A673 (cell line): ENCODE measurements around the gene ZSCAN21. TPM values are rescaled to one million over a fixed set of nuclear protein-coding genes. Genes with fewer than 3 reads are reported as not detected.

ENCODE experiments used
- BruUV-seq: library from RNA; stranded (reverse); fragments of 400-500 nt; replicated peaks from 2 replicates; lab custom pipeline; 2021; lab: Mats Ljungman, UMichigan
- CTCF ChIA-PET: fragments of 300-600 bp; sonication (Branson Sonifier 250); formaldehyde crosslinking; loops from one replicate; lab custom pipeline; 2022; ENCODE audit warnings: antibody characterized with exemption; lab: Charles Lee
- POLR2A ChIA-PET: fragments of 300-600 bp; sonication (Branson Sonifier 250); formaldehyde crosslinking; loops from one replicate; lab custom pipeline; 2022; ENCODE audit warnings: antibody characterized with exemption; ENCODE audit not compliant: low non-redundant PET; lab: Charles Lee
- DNase-seq: peaks from one replicate; pipeline ENCODE4 v3.0.0-alpha.2; 2015; ENCODE audit warnings: low spot score
- H3K27ac ChIP-seq: fragments of 200-600 bp; sonication (generic); 2 replicates; pipeline ENCODE4 v1.5.1; 2016; ENCODE audit warnings: mixed run types, low read depth, mild to moderate bottlenecking, mixed read lengths, antibody characterized with exemption, low read length; ENCODE audit not compliant: poor library complexity, severe bottlenecking
- H3K27me3 ChIP-seq: fragments of 200-600 bp; sonication (generic); replicated peaks from 2 replicates; pipeline ENCODE4 v1.6.1; 2017; ENCODE audit warnings: mixed run types, low read depth, mild to moderate bottlenecking, mixed read lengths, antibody characterized with exemption, low read length; ENCODE audit not compliant: insufficient read depth, poor library complexity
- H3K36me3 ChIP-seq: fragments of 200-600 bp; sonication (generic); 2 replicates; pipeline ENCODE4 v1.6.1; 2016; ENCODE audit warnings: mixed run types, mild to moderate bottlenecking, mixed read lengths, antibody characterized with exemption, low read length; ENCODE audit not compliant: insufficient read depth, poor library complexity, severe bottlenecking
- H3K4me1 ChIP-seq: fragments of 200-600 bp; sonication (generic); 2 replicates; pipeline ENCODE4 v1.6.1; 2017; ENCODE audit warnings: mixed run types, mild to moderate bottlenecking, mixed read lengths, antibody characterized with exemption, low read length; ENCODE audit not compliant: insufficient read depth, poor library complexity, severe bottlenecking
- H3K4me3 ChIP-seq: fragments of 200-600 bp; sonication (generic); 2 replicates; pipeline ENCODE4 v1.5.1; 2016; ENCODE audit warnings: low read depth, mixed run types, mild to moderate bottlenecking, mixed read lengths, low read length; ENCODE audit not compliant: poor library complexity, severe bottlenecking
- H3K9me3 ChIP-seq: fragments of 200-600 bp; sonication (generic); 2 replicates; pipeline ENCODE4 v1.6.1; 2016; ENCODE audit warnings: mixed run types, low read depth, mild to moderate bottlenecking, mixed read lengths, antibody characterized with exemption, low read length; ENCODE audit not compliant: poor library complexity, severe bottlenecking
- EZH2 ChIP-seq: fragments of 200-600 bp; sonication (generic); IDR thresholded peaks from 2 replicates; pipeline ENCODE4 v1.6.1; 2017; ENCODE audit warnings: borderline replicate concordance, low read depth, mild to moderate bottlenecking, mixed read lengths, antibody characterized with exemption, low read length; ENCODE audit not compliant: poor library complexity, severe bottlenecking
- intact Hi-C: fragments of 100-400 bp; cut with micrococcal nuclease; formaldehyde crosslinking; loops from one replicate; pipeline ENCODE4 v1.10.0; 2022; ENCODE audit not compliant: unreplicated experiment
- total RNA-seq: library from RNA; stranded (reverse); gene quantifications from 2 replicates; pipeline ENCODE4 v1.2.3, GENCODE V29; 2021
- TF ChIP-seq, protein P1 (sequence below): fragments of 300-800, 200-600 bp; sonication (generic); conservative IDR thresholded peaks from 2 replicates; pipeline ENCODE4 v1.5.1; 2017; ENCODE audit warnings: low read depth, mild to moderate bottlenecking, antibody characterized with exemption, low read length, moderate library complexity, mixed read lengths

The ZSCAN21 gene
- total RNA-seq, 1 experiment from 2014 or later, result 17.2 TPM

GRCh38 chr7:100022621-100023020 is 27.0 kb upstream of the ZSCAN21 start:
- no peak overlapping the region for H3K27ac ChIP-seq
- BruUV-seq, result no TSS peak
- no peaks in the 10 kb centered on the region for H3K9me3 ChIP-seq
- H3K36me3 ChIP-seq, result peaks cover 42% of the 10 kb centered on the region
- intact Hi-C loops, result no loop called here
- ChIA-PET POLR2A (no interaction called here), CTCF (no interaction called here)
- no peaks in the 10 kb centered on the region for H3K4me1 ChIP-seq
- no peak for TF ChIP-seq EZH2
- TF ChIP-seq, protein P1, sequence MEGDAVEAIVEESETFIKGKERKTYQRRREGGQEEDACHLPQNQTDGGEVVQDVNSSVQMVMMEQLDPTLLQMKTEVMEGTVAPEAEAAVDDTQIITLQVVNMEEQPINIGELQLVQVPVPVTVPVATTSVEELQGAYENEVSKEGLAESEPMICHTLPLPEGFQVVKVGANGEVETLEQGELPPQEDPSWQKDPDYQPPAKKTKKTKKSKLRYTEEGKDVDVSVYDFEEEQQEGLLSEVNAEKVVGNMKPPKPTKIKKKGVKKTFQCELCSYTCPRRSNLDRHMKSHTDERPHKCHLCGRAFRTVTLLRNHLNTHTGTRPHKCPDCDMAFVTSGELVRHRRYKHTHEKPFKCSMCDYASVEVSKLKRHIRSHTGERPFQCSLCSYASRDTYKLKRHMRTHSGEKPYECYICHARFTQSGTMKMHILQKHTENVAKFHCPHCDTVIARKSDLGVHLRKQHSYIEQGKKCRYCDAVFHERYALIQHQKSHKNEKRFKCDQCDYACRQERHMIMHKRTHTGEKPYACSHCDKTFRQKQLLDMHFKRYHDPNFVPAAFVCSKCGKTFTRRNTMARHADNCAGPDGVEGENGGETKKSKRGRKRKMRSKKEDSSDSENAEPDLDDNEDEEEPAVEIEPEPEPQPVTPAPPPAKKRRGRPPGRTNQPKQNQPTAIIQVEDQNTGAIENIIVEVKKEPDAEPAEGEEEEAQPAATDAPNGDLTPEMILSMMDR, result no peak
- DNase-seq, result no peak
- no peaks in the 10 kb centered on the region for H3K27me3 ChIP-seq
- H3K4me3 ChIP-seq, result no peak overlapping the region

GRCh38 chr7:100023526-100023925 is 26.0 kb upstream of the ZSCAN21 start:
- Histone ChIP-seq H3K27ac (no peak overlapping the region), H3K4me3 (no peak overlapping the region), H3K9me3 (no peaks in the 10 kb centered on the region), H3K27me3 (no peaks in the 10 kb centered on the region), H3K36me3 (peaks cover 49% of the 10 kb centered on the region), H3K4me1 (no peaks in the 10 kb centered on the region)
- TF ChIP-seq, protein P1, result no peak
- TF ChIP-seq EZH2, result no peak
- CTCF ChIA-PET, result no interaction called here
- BruUV-seq, result no TSS peak
- DNase-seq, result no peak
- intact Hi-C loops, result no loop called here
- POLR2A ChIA-PET, result no interaction called here

DNA sequence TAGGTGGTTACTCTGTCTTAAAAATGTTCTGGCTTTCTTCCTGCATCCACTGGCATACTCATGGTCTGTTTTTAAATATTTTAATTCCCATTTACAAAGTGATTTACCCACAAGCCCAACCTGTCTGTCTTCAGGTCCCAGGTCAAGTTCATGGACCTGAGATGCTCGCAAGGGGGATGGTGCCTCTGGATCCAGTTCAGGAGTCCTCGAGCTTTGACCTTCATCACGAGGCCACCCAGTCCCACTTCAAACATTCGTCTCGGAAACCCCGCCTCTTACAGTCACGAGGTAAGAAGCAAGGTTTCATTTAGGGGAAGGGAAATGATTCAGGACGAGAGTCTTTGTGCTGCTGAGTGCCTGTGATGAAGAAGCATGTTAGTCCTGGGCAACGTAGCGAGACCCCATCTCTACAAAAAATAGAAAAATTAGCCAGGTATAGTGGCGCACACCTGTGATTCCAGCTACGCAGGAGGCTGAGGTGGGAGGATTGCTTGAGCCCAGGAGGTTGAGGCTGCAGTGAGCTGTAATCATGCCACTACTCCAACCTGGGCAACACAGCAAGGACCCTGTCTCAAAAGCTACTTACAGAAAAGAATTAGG is 25.5 kb upstream of the ZSCAN21 start:
- BruUV-seq, result no TSS peak
- H3K36me3 ChIP-seq, result peaks cover 49% of the 10 kb centered on the region
- intact Hi-C loops, result no loop called here
- H3K4me1 ChIP-seq, result no peaks in the 10 kb centered on the region
- ChIA-PET CTCF (no interaction called here), POLR2A (no interaction called here)
- H3K27ac ChIP-seq, result no peak overlapping the region
- H3K9me3 ChIP-seq, result no peaks in the 10 kb centered on the region
- H3K4me3 ChIP-seq, result no peak overlapping the region
- DNase-seq, result no peak
- TF ChIP-seq, protein P1, result no peak
- TF ChIP-seq EZH2, result no peak
- no peaks in the 10 kb centered on the region for H3K27me3 ChIP-seq
